Frontal cortex (tissue), 4 donors: ENCODE results near the gene CNDP2. TPM values are rescaled to one million over a fixed set of nuclear protein-coding genes. Genes with fewer than 3 reads are reported as not detected.
"Not testable (repeated sequence)": the region's sequence is repeated elsewhere in the genome, so short reads cannot be mapped to it uniquely, and the experiment has no call there.

Experiments
- DNase-seq, 2 donors: peaks; one replicate each; pipeline ENCODE4 v3.0.0; 2012; ENCODE audit warnings: low spot score in 2 of 2
- FAIRE-seq: peaks from 2 replicates; lab custom pipeline; 2012; peaks lifted over from hg19 to GRCh38; lab: Jason Lieb, UNC
- total RNA-seq: library from RNA; depleted of rRNA; stranded (reverse); fragments of >200 nt; gene quantifications from one replicate; pipeline ENCODE4 v1.2.3, GENCODE V29; 2014
- donor health status: control.
- donor health status: control.
- donor health status: control.

CNDP2 gene
- total RNA-seq, 1 donor from 2014 or later = 32.6 TPM

GRCh38 chr18:74498712-74499627 lies 2.8 kb downstream of the CNDP2 start:
- DNase-seq (no peak), FAIRE-seq (no peak)

- FAIRE-seq = no peak
- DNase-seq = peak; percentile 50 to 61
Observed at GRCh38 chr18:74499633-74500032, 3.5 kb downstream of the CNDP2 start.

GRCh38 chr18:74500372-74500771 lies 4.2 kb downstream of the CNDP2 start:
- FAIRE-seq (no peak), DNase-seq (no peak)

- not testable (repeated sequence) for FAIRE-seq, DNase-seq
Observed at GRCh38 chr18:74500774-74501173, 4.6 kb downstream of the CNDP2 start.

GRCh38 chr18:74501386-74501785 lies 5.2 kb downstream of the CNDP2 start:
- FAIRE-seq (no peak), DNase-seq (no peak)

GRCh38 chr18:74503137-74503536 lies 7.0 kb downstream of the CNDP2 start:
- DNase-seq (no peak), FAIRE-seq (no peak)

GRCh38 chr18:74505776-74506175 lies 9.6 kb downstream of the CNDP2 start:
- DNase-seq = no peak

GRCh38 chr18:74506448-74507084 lies 10.4 kb downstream of the CNDP2 start:
- FAIRE-seq (no peak), DNase-seq (no peak)

More at GRCh38 chr18:74505776-74506175, 9.6 kb downstream of the CNDP2 start:
- FAIRE-seq = no peak

GRCh38 chr18:74507097-74507881 lies 11.1 kb downstream of the CNDP2 start:
- no peak for FAIRE-seq
- no peak for DNase-seq

- DNase-seq = no peak
- FAIRE-seq = no peak
Observed at GRCh38 chr18:74507927-74508326, 11.8 kb downstream of the CNDP2 start.

- no peak for DNase-seq
- no peak for FAIRE-seq
Observed at GRCh38 chr18:74508366-74508765, 12.2 kb downstream of the CNDP2 start.

GRCh38 chr18:74508821-74509225 lies 12.7 kb downstream of the CNDP2 start:
- DNase-seq (no peak), FAIRE-seq (no peak)

- FAIRE-seq (no peak), DNase-seq (no peak)
Observed at GRCh38 chr18:74509856-74510769, 13.9 kb downstream of the CNDP2 start.

GRCh38 chr18:74510770-74511095 lies 14.6 kb downstream of the CNDP2 start:
- FAIRE-seq (no peak), DNase-seq (no peak)

GRCh38 chr18:74511823-74512222 lies 15.7 kb downstream of the CNDP2 start:
- no peak for DNase-seq
- no peak for FAIRE-seq

GRCh38 chr18:74512321-74513053 lies 16.3 kb downstream of the CNDP2 start:
- FAIRE-seq (peak; percentile 77), DNase-seq (peak; percentile 48 to 65)

- FAIRE-seq (no peak), DNase-seq (no peak)
Observed at GRCh38 chr18:74513149-74513882, 17.2 kb downstream of the CNDP2 start.

- DNase-seq (no peak), FAIRE-seq (no peak)
Observed at GRCh38 chr18:74513883-74514205, 17.7 kb downstream of the CNDP2 start.
